Fibroblast of skin of scalp (primary cell): ENCODE results near the gene KCNH3.
"Not testable (repeated sequence)": the region's sequence is repeated elsewhere in the genome, so short reads cannot be mapped to it uniquely, and the experiment has no call there.

Experiments used
- DNase-seq: peaks from one replicate; pipeline ENCODE4 v3.0.0-alpha.2; 2013

KCNH3 gene

GRCh38 chr12:49527361-49528130 lies 11.3 kb upstream of the KCNH3 start:
- no peak for DNase-seq

- DNase-seq = no peak
These were observed 9.4 kb upstream of the KCNH3 start for GRCh38 chr12:49529414-49529813.

- no peak for DNase-seq
These were observed 7.1 kb upstream of the KCNH3 start for GRCh38 chr12:49531745-49532144.

- DNase-seq = no peak
These were observed 5.5 kb upstream of the KCNH3 start for GRCh38 chr12:49533331-49533730.

- DNase-seq = not testable (repeated sequence)
These were observed 4.7 kb upstream of the KCNH3 start for GRCh38 chr12:49534122-49534521.

- no peak for DNase-seq
These were observed 4.0 kb upstream of the KCNH3 start for GRCh38 chr12:49534731-49535278.

GRCh38 chr12:49535921-49536525 lies 2.8 kb upstream of the KCNH3 start:
- no peak for DNase-seq

- no peak for DNase-seq
These were observed 2.2 kb upstream of the KCNH3 start for GRCh38 chr12:49536526-49537071.

GRCh38 chr12:49537231-49537751 lies 1.5 kb upstream of the KCNH3 start:
- DNase-seq = no peak

- no peak for DNase-seq
These were observed 899 bp upstream of the KCNH3 start for GRCh38 chr12:49537752-49538509.

- DNase-seq = no peak
These were observed 787 bp downstream of the KCNH3 start for GRCh38 chr12:49539406-49540228.

- no peak for DNase-seq
These were observed 1.7 kb downstream of the KCNH3 start for GRCh38 chr12:49540229-49541139.

- DNase-seq = no peak
These were observed 2.5 kb downstream of the KCNH3 start for GRCh38 chr12:49541140-49541861.

- DNase-seq = no peak
These were observed 3.2 kb downstream of the KCNH3 start for GRCh38 chr12:49541911-49542505.

GRCh38 chr12:49542592-49543160 lies 3.8 kb downstream of the KCNH3 start:
- no peak for DNase-seq

GRCh38 chr12:49543221-49543913 lies 4.5 kb downstream of the KCNH3 start:
- DNase-seq = no peak

GRCh38 chr12:49543914-49544815 lies 5.3 kb downstream of the KCNH3 start:
- DNase-seq = no peak
